B cell (primary cell): ENCODE results near the gene EEF1AKMT4. TPM values are rescaled to one million over a fixed set of nuclear protein-coding genes. Genes with fewer than 3 reads are reported as not detected.

Experiments used
- ATAC-seq: fragments of 200-7000 bp; cut with Tn5 transposase; one replicate; pipeline ENCODE4 v1.10.0; 2021; ENCODE audit warnings: low read depth, mild to moderate bottlenecking, moderate number of reproducible peaks, moderate library complexity
- CTCF ChIA-PET: fragments of 350-600 bp; sonication (Branson Sonifier 250); formaldehyde crosslinking; loops from one replicate; lab custom pipeline; 2021; ENCODE audit warnings: antibody characterized with exemption, inconsistent platforms; lab: Charles Lee
- POLR2A ChIA-PET: fragments of 350-600 bp; sonication (Branson Sonifier 250); formaldehyde crosslinking; loops from one replicate; lab custom pipeline; 2021; ENCODE audit warnings: antibody characterized with exemption; lab: Charles Lee
- DNase-seq: peaks from one replicate; pipeline ENCODE4 v3.0.0; 2013
- H2AFZ ChIP-seq: 2 replicates; pipeline ENCODE4 v1.6.1; 2012; ENCODE audit warnings: mild to moderate bottlenecking, low read depth, low read length; ENCODE audit not compliant: insufficient read depth, poor library complexity, severe bottlenecking
- H3K27ac ChIP-seq, 2 donors: 1 replicate in 1 of 2; 2 replicates in 1 of 2; pipeline ENCODE4 v1.5.1; 2012 to 2013; ENCODE audit warnings: low read length in 2 of 2, mild to moderate bottlenecking in 2 of 2, moderate library complexity in 1 of 2
- H3K27me3 ChIP-seq, 4 experiments: fragments of 200-600 bp in 1 of 4; sonication (generic) in 1 of 4; replicated peaks in 1 of 4; 1 replicate in 2 of 4; 2 replicates in 2 of 4; pipeline versions ENCODE4 v1.6.1 to v1.7.0; 2013 to 2016; ENCODE audit warnings: low read length in 3 of 4, mild to moderate bottlenecking in 2 of 4, mixed read lengths in 1 of 4, moderate library complexity in 1 of 4; ENCODE audit not compliant: insufficient read depth in 4 of 4, control insufficient read depth in 3 of 4; ENCODE audit errors: control extremely low read depth in 1 of 4
- H3K36me3 ChIP-seq, 2 experiments: replicated peaks in 1 of 2; 1 replicate in 1 of 2; 2 replicates in 1 of 2; pipeline versions ENCODE4 v1.6.1 to v1.7.1; 2013; ENCODE audit warnings: low read length in 1 of 2; ENCODE audit not compliant: insufficient read depth in 2 of 2, control insufficient read depth in 1 of 2; ENCODE audit errors: control extremely low read depth in 1 of 2, extremely low read depth in 1 of 2
- H3K4me1 ChIP-seq, 2 donors: fragments of 200-600 bp in 1 of 2; sonication (generic) in 1 of 2; 1 replicate in 1 of 2; 2 replicates in 1 of 2; pipeline versions ENCODE4 v1.5.1 to v1.6.1; 2013 to 2017; ENCODE audit warnings: low read length in 2 of 2; ENCODE audit not compliant: control insufficient read depth in 2 of 2, insufficient read depth in 2 of 2
- H3K4me2 ChIP-seq: replicated peaks from 2 replicates; pipeline ENCODE3; 2012; ENCODE audit warnings: mild to moderate bottlenecking, low read depth, low read length; ENCODE audit not compliant: poor library complexity, severe bottlenecking
- H3K4me3 ChIP-seq, 5 experiments: fragments of 200-600 bp in 1 of 5; sonication (generic) in 1 of 5; 1 replicate in 3 of 5; 2 replicates in 2 of 5; pipeline versions ENCODE4 v1.5.1 to v1.7.0; 2011 to 2016; ENCODE audit warnings: low read length in 4 of 5, mild to moderate bottlenecking in 4 of 5, low read depth in 2 of 5, control low read depth in 1 of 5, moderate library complexity in 1 of 5; ENCODE audit not compliant: insufficient read depth in 1 of 5; ENCODE audit errors: control extremely low read depth in 1 of 5, extremely low read depth in 1 of 5
- H3K79me2 ChIP-seq: fragments of 200-600 bp; sonication (generic); one replicate; pipeline ENCODE4 v1.6.0; 2016; ENCODE audit warnings: low read length; ENCODE audit not compliant: control insufficient read depth, insufficient read depth
- H3K9ac ChIP-seq: fragments of 200-600 bp; sonication (generic); 2 replicates; pipeline ENCODE4 v1.6.1; 2017; ENCODE audit warnings: mild to moderate bottlenecking, low read length, moderate library complexity
- H3K9me3 ChIP-seq, 3 donors: one replicate each; pipeline versions ENCODE4 v1.6.1 to v1.7.1; 2013; ENCODE audit warnings: low read length in 2 of 3; ENCODE audit not compliant: control insufficient read depth in 2 of 3, insufficient read depth in 1 of 3; ENCODE audit errors: control extremely low read depth in 1 of 3
- H4K20me1 ChIP-seq: 2 replicates; pipeline ENCODE4 v1.6.0; 2012; ENCODE audit warnings: mild to moderate bottlenecking, low read length; ENCODE audit not compliant: insufficient read depth, control insufficient read depth, poor library complexity, severe bottlenecking
- H3K27ac Mint-ChIP-seq: one replicate; pipeline ENCODE4 v1.8.0; 2021; ENCODE audit warnings: mixed read lengths
- H3K27me3 Mint-ChIP-seq: one replicate; pipeline ENCODE4 v1.8.0; 2021; ENCODE audit warnings: mixed read lengths
- H3K4me1 Mint-ChIP-seq: one replicate; pipeline ENCODE4 v1.8.0; 2021; ENCODE audit warnings: mixed read lengths
- H3K4me3 Mint-ChIP-seq: one replicate; pipeline ENCODE4 v1.8.0; 2021; ENCODE audit warnings: mixed read lengths
- H3K9me3 Mint-ChIP-seq: one replicate; pipeline ENCODE4 v1.8.0; 2022; ENCODE audit warnings: mixed read lengths; ENCODE audit not compliant: insufficient read depth
- CTCF ChIP-seq: fragments of 200-600 bp; IDR thresholded peaks from one replicate; pipeline ENCODE4 v1.8.0; 2022; ENCODE audit warnings: antibody characterized with exemption, mild to moderate bottlenecking
- EZH2 ChIP-seq: IDR thresholded peaks from 2 replicates; pipeline ENCODE4 v1.6.1; 2012; ENCODE audit warnings: borderline replicate concordance, low read depth, mild to moderate bottlenecking, moderate library complexity, low read length; ENCODE audit not compliant: insufficient read depth, poor library complexity, severe bottlenecking
- WGBS: methylation state at CpG from one replicate; pipeline ENCODE4 v1.1.5; 2013; ENCODE audit warnings: missing lambda C conversion rate; ENCODE audit not compliant: insufficient coverage; 5-methylcytosine and 5-hydroxymethylcytosine counted together
- intact Hi-C: fragments of 100-400 bp; cut with micrococcal nuclease; formaldehyde crosslinking; loops from one replicate; pipeline ENCODE4 v1.10.0; 2022
- polyA plus RNA-seq: library from polyadenylated mRNA; depleted of rRNA; stranded (reverse); fragments of >200 nt; gene quantifications from 2 replicates; pipeline ENCODE4 v1.2.3, GENCODE V29; 2012
- total RNA-seq, 2 donors: library from RNA; stranded (reverse); fragments of 120-200 nt in 1 of 2; gene quantifications; 1 replicate in 1 of 2; 2 replicates in 1 of 2; pipeline versions ENCODE4 v1.2.3 to v1.2.4, GENCODE V29; 2013 to 2022

Gene EEF1AKMT4
- total and polyA plus RNA-seq, 2 donors (not counting 1 experiment from before 2014, with no cell fraction given) = 1.5 to 2.5 TPM

GRCh38 chr3:184239221-184239620 is 10.3 kb upstream of the EEF1AKMT4 start:
- Histone ChIP-seq H3K4me3 (no peak overlapping the region), H3K9me3 (no peaks in the 10 kb centered on the region), H3K4me2 (no peak overlapping the region), H3K27ac (no peak overlapping the region), H3K9ac (no peak overlapping the region), H3K4me1 (no peaks in the 10 kb centered on the region), H3K36me3 (peaks cover 0 to 21% of the 10 kb centered on the region in 2 experiments), H4K20me1 (peaks cover 4% of the 10 kb centered on the region), H2AFZ (no peak overlapping the region), H3K27me3 (peaks cover 0 to 6% (median 0%) of the 10 kb centered on the region in 4 experiments), H3K79me2 (no peaks in the 10 kb centered on the region)
- Mint-ChIP-seq H3K4me1 (no peaks in the 10 kb centered on the region), H3K27me3 (peaks cover 4% of the 10 kb centered on the region), H3K9me3 (no peaks in the 10 kb centered on the region), H3K27ac (no peak overlapping the region), H3K4me3 (no peak overlapping the region)
- DNase-seq = no peak
- no peak for ATAC-seq
- intact Hi-C loops = no loop called here
- ChIA-PET CTCF (interaction anchor here (1.0 to 3.9 kb wide), 5 partner anchors 11 to 344 kb away, joined by 3 to 22 read pairs (median 4); no protein-coding TSS in a partner anchor), POLR2A (no interaction called here)
- TF ChIP-seq EZH2 = no peak
- TF ChIP-seq CTCF = no peak
- WGBS = 96% methylated on average over 8 of the region's 8 CpGs

- intact Hi-C loops = no loop called here
- TF ChIP-seq CTCF (no peak), EZH2 (no peak)
- Histone ChIP-seq H3K4me1 (no peaks in the 10 kb centered on the region), H3K36me3 (peaks cover 0 to 26% of the 10 kb centered on the region in 2 experiments), H3K79me2 (no peaks in the 10 kb centered on the region), H4K20me1 (peaks cover 8% of the 10 kb centered on the region), H3K9ac (no peak overlapping the region), H3K27ac (no peak overlapping the region), H3K4me2 (no peak overlapping the region), H3K4me3 (no peak overlapping the region), H2AFZ (no peak overlapping the region), H3K9me3 (no peaks in the 10 kb centered on the region), H3K27me3 (peaks cover 0 to 3% (median 0%) of the 10 kb centered on the region in 4 experiments)
- H3K9me3 Mint-ChIP-seq = no peaks in the 10 kb centered on the region
- POLR2A ChIA-PET = no interaction called here
- no peak overlapping the region for H3K4me3 Mint-ChIP-seq
- CTCF ChIA-PET = interaction anchor here (0.9 to 3.9 kb wide), 7 partner anchors 8 to 344 kb away, joined by 3 to 22 read pairs (median 4); no protein-coding TSS in a partner anchor
- ATAC-seq = no peak
- 98% methylated on average over 6 of the region's 7 CpGs for WGBS
- peaks cover 4% of the 10 kb centered on the region for H3K27me3 Mint-ChIP-seq
- no peak overlapping the region for H3K27ac Mint-ChIP-seq
- DNase-seq = no peak
- H3K4me1 Mint-ChIP-seq = no peaks in the 10 kb centered on the region
Measured at GRCh38 chr3:184239708-184240107, 9.8 kb upstream of the EEF1AKMT4 start.
